HG03469 (cell line): Measurements from ENCODE around the gene GSPT1.
"Not testable (repeated sequence)": the region's sequence is repeated elsewhere in the genome, so short reads cannot be mapped to it uniquely, and the experiment has no call there.

ENCODE experiments used
- ATAC-seq: cut with Tn5 transposase; IDR thresholded peaks from one replicate; pipeline ENCODE4 v1.9.1; 2021; ENCODE audit warnings: mild to moderate bottlenecking, moderate library complexity, moderate number of reproducible peaks; ENCODE audit not compliant: unreplicated experiment

Gene GSPT1

DNA sequence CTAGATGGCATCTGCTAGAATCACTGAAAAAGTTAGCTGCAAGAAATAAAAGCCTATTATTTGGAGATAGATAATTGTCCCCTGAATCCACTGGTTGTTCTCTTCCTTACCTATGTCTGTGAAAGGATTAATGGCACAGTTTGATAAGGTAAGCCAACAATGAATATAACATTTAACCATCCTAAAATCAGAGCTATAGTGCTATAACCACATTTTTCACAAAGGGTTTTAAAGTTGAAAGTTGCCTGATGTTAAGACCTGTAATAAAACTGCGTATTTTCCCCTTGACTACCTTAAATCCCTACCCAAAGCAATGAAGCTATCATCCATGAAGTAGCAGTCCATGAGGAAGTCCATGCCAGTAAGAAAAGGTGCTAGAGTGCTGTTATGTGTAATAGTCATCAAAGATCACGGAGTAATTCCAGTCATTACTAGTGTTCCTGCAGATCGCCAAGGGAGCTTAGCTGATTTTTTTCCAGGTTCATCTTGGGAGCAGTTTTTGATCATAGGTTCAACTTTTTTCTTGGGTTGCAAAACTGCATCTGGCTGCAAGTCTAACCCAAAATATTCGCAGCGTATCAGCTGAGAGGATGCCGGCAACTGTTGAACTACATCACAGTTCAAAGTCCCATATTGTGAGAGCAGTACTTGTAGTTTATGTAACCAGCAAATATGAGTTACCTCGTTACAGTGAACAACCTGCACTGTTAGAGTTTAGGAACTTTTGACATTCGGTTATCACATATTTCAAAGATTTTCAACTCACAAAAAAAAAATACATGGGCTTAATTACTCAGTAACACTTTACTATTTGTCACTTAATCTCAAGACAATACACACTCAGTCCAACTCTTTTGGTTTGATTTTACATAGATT, 46.2 kb downstream of the GSPT1 start:
- ATAC-seq = no peak

DNA sequence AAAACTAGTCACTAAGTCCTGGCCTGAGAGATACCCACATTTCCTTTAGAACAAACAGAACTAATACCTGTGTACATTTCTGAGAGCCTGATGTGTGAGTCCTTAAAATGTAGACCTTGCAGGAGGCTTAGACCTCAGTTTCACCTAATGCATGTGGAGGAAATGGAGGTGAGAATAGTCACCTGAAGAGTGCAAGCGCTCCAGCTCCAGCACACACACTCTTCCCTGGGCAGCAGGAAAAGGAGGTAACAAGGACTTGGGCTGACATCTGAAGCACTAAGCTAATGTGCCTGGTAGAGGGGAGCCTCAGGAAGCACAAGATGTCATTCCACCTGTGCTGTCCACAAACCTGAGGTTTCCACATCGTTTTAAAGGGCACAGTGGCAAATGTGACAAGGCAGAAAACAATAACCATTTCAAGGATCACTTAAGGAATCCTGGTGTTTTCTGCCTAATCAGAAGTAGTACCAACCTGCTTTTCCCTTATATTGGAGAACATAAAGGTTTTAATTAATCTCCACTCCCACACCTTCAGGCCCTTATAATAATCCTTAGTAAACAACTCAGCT, 47.3 kb downstream of the GSPT1 start:
- ATAC-seq = no peak

DNA sequence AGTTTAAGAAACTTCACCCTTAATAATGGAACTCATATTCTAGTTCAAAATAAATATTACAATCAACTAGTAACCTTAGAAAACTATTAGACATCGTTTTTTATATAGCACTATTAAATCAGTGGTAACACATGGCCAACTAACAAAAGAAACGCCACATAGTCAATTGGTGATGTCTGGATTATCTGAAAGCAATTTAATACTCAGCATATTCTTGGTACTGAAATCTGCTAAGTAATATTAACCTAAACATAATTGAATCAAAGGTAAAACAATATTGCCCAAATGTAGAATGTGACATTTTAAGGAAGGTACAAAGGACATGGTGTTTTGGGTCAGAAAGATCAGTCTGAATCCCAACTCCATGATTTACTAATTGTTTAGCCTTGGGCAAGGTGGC, 53.3 kb downstream of the GSPT1 start:
- no peak for ATAC-seq

GRCh38 chr16:11857161-11857560, 58.6 kb downstream of the GSPT1 start:
- ATAC-seq = no peak

DNA sequence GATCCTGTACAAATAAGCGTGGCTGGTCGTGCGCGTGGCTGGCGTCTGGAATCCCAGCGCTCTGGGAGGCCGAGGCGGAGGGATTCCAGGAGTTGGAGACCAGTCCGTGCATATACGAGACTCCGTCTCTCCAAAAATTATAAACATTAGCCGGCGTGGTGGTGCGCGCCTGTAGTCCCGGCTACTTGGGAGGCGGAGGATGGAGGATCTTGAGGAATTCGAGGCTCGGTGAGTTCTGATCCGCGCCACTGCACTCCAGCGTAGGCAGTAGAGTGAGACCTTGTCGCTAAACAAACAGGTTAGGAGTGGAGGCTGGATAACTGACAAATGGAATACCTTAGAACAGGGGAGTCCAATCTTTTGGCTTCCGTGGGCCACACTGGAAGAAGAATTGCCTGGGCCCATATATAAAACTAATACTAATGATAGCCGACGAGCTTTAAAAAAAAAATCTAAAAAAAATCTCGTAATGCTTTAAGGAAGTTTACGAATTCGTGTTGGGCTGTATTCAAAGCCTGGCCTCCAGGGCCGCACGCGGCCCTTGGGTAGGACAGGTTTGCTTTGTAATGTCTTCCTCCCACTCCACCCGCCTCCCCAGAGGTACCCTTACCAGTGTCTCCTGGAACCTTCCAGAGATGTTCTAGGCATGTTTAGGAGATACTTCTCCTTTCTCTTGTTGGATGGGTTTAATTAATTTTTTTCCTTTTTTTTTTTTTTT, 63.5 kb downstream of the GSPT1 start:
- no peak for ATAC-seq

GRCh38 chr16:11851294-11852091, 64.3 kb downstream of the GSPT1 start, which contains the start of gene RSL1D1:
Gene RSL1D1 (minus strand): TSS chr16:11851542. CDS start chr16:11851512, 30 bp downstream.
- peak; percentile 69 for ATAC-seq

DNA sequence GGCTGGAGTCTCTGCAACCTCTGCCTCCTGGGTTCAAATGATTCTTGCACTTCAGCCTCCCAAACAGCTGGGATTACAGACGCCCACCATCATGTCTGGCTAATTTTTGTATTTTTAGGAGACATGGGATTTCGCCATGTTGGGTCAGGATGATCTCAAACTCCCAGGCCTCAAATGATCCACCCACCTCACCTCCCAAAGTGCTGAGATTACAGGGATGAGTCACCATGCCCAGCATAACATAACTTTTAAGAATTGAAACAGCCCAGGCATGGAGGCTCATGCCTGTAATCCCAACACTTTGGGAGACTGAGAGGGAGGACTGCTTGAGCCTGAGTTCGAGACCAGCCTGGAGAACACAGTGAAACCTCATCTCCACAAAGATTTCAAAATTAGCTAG, 66.9 kb downstream of the GSPT1 start:
- no peak for ATAC-seq

DNA sequence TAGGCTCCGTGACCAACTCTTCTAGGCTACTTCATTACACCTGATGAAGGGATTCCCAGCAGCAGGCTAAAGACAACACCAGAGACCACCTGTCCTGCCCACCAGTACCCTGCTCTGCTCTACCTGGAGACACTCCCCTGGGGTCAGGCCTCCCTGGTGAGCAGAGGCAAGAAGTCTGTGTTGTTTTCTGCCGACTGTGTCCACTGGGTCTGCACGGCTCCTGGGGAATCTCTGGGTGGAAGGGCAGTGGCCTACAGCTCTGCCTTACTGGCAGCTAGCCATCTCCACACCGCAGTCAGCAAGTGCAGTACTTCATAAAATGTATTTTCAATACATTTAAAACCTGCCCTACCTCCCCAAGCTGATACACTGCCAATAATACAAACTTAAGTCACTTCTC, 71.3 kb downstream of the GSPT1 start:
- no peak for ATAC-seq

- ATAC-seq = no peak
Measured at GRCh38 chr16:11843861-11844260, 71.9 kb downstream of the GSPT1 start.

- ATAC-seq = no peak
Measured at GRCh38 chr16:11843206-11843605, 72.5 kb downstream of the GSPT1 start.

GRCh38 chr16:11841026-11841425, 74.7 kb downstream of the GSPT1 start:
- ATAC-seq = no peak

DNA sequence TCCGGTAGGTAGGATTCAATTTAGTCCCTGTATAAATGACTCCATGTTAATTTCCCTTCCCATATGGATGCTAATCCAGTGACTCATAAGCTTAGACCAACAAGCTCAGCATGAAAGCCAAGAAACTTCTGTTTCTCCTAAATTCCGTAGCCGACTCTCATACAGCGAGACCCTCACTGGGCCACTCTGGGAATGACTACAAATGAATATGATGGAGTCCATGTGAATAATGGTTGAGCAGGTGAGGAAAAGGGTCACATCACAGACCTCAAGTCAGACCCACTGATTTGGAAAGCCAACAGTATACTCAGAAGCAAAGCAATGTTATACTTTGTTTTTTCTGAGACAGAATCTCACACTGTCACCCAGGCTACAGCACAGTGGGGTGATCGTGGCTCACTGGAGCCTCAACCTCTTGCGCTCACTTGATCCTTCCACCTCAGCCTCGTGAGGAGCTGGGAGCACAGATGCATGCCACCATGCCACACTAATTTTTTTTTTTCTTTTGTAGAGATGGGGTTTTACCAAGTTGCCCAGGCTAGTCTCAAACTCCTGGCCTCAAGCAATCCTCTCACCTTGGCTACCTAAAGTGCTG, 79.0 kb downstream of the GSPT1 start:
- ATAC-seq = no peak

DNA sequence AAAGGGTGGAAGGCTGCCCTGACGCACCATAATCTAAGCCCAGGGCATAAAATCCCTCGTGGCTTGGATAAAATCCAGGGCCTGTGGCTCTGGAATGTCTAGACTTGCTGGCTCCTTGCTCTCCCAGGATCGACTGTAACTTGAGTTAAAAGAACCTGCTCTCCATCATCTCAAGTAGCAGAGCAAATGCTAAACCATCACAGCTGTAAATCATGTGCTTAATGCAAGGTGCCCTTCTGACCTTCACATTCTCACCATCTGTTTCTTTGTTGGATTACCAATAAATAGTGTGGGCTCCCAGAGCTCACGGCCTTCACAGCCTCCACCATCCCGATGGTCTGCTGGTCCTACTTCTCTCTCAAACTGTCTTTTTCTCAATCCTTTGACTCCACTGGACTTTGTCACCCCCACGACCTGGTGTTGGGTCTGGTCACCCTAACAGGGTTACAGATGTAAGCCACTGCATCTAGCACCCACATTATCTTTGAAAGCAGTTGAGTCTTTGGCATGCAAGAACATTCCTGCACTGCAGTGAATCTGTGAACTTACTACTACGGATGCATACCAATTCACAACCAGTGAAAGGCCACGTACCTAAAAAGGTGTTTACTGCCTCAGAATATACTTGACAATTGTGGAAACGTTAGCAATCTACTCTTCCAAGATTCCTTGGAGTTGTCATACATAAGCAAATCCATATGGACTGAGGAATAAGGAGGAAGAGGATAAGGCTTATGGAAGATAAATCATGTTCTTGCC, 79.7 kb downstream of the GSPT1 start:
- no peak for ATAC-seq

GRCh38 chr16:11835309-11835708, 80.4 kb downstream of the GSPT1 start:
- ATAC-seq = no peak

- no peak for ATAC-seq
Measured at GRCh38 chr16:11833951-11834695, 81.6 kb downstream of the GSPT1 start.

DNA sequence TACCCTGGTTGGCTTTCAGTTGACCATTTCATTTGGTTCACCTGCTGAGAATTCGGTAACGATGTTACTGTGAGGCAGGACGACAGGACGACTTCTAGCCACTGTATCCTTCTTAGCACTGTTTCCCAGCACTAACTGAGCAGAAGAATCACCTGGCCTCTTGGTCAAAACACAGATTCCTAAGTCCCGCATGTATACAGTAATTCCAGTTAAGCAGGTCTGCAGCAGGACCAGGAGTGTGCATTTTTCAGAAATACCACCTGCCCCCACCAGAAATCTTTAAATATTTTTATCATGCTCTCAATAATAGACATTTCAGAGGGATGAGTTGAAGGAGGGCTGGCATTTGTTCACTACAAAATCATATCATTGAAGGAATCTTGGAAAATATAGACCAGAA, 87.1 kb downstream of the GSPT1 start:
- ATAC-seq = no peak

- not testable (repeated sequence) for ATAC-seq
Measured at GRCh38 chr16:11825520-11826165, 90.1 kb downstream of the GSPT1 start.

GRCh38 chr16:11824362-11824761, 91.4 kb downstream of the GSPT1 start:
- no peak for ATAC-seq

DNA sequence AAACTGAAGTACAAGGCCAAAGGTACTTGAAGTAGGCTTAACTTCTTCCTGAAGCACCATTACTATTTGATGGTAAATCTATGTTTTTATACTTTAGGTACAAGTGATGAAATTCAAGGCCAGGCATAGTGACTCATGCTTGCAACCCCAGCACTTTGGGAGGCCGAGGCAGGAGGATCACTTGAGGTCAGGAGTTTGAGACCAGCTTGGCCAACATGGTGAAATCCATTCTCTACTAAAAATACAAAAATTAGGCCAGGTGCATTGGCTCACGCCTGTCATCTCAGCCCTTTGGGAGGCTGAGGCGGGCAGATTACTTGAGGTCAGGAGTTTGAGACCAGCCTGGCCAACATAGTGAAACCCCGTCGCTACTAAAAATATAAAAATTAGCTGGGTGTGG, 92.1 kb downstream of the GSPT1 start:
- not testable (repeated sequence) for ATAC-seq
